ENCODE data around the gene IVNS1ABP. TPM values are rescaled to one million over a fixed set of nuclear protein-coding genes. Genes with fewer than 3 reads are reported as not detected.

The IVNS1ABP gene
- total and polyA plus RNA-seq, 2 of the 13 experiments (the other 11 are each of a cell fraction or from before 2014, with no cell fraction given) = 49.1 to 51.7 TPM

GRCh38 chr1:185342672-185343259 lies 25.7 kb upstream of the IVNS1ABP start (continued):
- TF ChIP-seq YEATS4 (CRISPR knock-in tag; IDR thresholded peaks at IDR 0.05; ENCODE audit: borderline replicate concordance) (0 out of 2 replicates have a peak, but pooled peaks have one; percentile 34), POGZ (CRISPR knock-in tag; IDR thresholded peaks at IDR 0.05) (peak; percentile 87), TCF12 (IDR thresholded peaks at IDR 0.05) (no peak), TCF12 (CRISPR knock-in tag; IDR thresholded peaks at IDR 0.05) (no peak), CREM (IDR thresholded peaks at IDR 0.05) (peak; percentile 40; the same call in 1 of the 2 replicates), CREM (CRISPR knock-in tag; IDR thresholded peaks at IDR 0.05) (no peak), RXRB (CRISPR knock-in tag; IDR thresholded peaks at IDR 0.05; ENCODE audit: borderline replicate concordance) (peak; percentile 43; the same call in 1 of the 2 replicates), GTF3A (CRISPR knock-in tag; conservative IDR thresholded peaks at IDR 0.05) (no peak), ZNF737 (CRISPR knock-in tag; IDR thresholded peaks at IDR 0.05; ENCODE audit: borderline replicate concordance) (no peak), PAXIP1 (CRISPR knock-in tag; conservative IDR thresholded peaks at IDR 0.05) (peak; percentile 84)
- TF ChIP-seq, protein P1, sequence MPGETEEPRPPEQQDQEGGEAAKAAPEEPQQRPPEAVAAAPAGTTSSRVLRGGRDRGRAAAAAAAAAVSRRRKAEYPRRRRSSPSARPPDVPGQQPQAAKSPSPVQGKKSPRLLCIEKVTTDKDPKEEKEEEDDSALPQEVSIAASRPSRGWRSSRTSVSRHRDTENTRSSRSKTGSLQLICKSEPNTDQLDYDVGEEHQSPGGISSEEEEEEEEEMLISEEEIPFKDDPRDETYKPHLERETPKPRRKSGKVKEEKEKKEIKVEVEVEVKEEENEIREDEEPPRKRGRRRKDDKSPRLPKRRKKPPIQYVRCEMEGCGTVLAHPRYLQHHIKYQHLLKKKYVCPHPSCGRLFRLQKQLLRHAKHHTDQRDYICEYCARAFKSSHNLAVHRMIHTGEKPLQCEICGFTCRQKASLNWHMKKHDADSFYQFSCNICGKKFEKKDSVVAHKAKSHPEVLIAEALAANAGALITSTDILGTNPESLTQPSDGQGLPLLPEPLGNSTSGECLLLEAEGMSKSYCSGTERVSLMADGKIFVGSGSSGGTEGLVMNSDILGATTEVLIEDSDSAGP (CRISPR knock-in tag; IDR thresholded peaks at IDR 0.05; ENCODE audit: borderline replicate concordance) = no peak

Measured in HepG2 (cell line).